Raji (cell line): Measurements from ENCODE around the gene A4GNT.
A peak's percentile ranks its signal among the peaks of the same experiment; 100 is the strongest.

Source experiments
- POLR2A ChIP-seq: IDR thresholded peaks from 2 replicates; pipeline ENCODE4 v1.6.1; 2011; ENCODE audit warnings: low read depth, low read length, control low read depth; ENCODE audit not compliant: insufficient read depth

Gene A4GNT

GRCh38 chr3:138132239-138132638 lies at the start of gene A4GNT:
A4GNT (minus strand) TSS chr3:138132390; CDS start chr3:138131256, 1,134 bp downstream.
- TF ChIP-seq POLR2A = no peak

GRCh38 chr3:138180375-138181029 lies 48.3 kb upstream of the A4GNT start:
- no peak for TF ChIP-seq POLR2A

- peak; percentile 96 for TF ChIP-seq POLR2A
Observed at GRCh38 chr3:138174421-138175131, 42.4 kb upstream of the A4GNT start, which contains the start of gene DBR1. DBR1 (minus strand) TSS chr3:138174921; CDS start chr3:138174795, 126 bp downstream.

GRCh38 chr3:138173769-138174420 lies 41.7 kb upstream of the A4GNT start:
- TF ChIP-seq POLR2A = no peak

- TF ChIP-seq POLR2A = no peak
Observed at GRCh38 chr3:138172625-138173024, 40.4 kb upstream of the A4GNT start.

DNA sequence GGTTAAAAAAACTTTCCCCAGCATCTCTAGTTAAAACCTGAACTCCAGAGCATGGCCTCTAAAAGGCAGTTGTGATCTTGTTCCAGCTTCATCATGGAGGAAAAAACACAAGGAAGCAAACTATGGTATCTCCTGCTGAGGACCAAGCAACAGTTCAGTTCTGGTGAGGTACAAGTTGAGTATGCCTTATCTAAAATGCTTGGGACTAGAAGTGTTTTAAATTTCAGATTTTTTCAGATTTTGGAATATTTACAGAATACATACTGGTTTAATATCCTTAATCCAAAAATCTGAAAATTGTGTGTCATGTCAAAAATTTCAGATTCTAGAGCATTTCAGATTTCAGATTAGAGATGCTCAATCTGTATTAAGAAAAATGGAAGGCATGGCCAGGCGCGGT lies 32.9 kb upstream of the A4GNT start:
- no peak for TF ChIP-seq POLR2A

DNA sequence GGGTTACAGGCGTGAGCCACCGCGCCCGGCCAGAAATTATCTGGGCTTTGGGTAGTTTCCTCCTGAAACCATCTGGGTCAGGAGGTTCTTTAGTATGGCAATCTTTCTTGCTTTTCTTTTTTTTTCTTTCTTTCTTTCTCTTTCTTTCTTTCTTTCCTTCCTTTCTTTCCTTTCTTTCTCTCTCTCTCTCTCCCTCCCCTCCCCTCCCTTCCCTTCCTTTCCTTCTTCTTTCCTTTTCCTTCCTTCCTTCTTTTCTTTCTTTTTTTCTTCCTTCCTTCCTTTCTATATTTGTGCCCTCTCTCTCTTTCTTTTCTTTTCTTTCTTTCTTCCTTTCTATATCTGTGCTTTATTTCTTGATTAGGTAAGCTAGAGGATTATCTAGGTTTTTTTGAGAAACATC lies 25.6 kb upstream of the A4GNT start:
- TF ChIP-seq POLR2A = no peak

- TF ChIP-seq POLR2A = no peak
Observed at GRCh38 chr3:138154534-138154933, 22.3 kb upstream of the A4GNT start.

DNA sequence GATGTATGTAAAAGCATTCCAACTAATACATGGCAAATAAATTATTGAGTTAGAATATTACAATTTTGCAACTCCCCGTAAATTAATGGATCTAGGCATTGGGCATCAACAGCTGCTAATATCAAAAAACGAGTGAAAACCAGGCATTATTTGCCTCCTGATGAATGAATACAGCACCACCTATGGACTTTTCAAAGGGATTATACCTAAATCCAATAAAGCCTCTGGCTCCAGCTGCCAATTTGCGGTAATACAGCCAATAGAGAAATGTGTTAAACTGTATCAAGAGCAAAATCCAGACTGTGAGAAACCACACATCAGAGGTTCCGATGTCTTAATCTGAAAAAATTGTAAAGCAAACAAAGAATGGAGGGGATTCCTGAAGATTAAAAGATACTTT lies 16.3 kb upstream of the A4GNT start:
- no peak for TF ChIP-seq POLR2A

GRCh38 chr3:138140940-138141339 lies 8.8 kb upstream of the A4GNT start:
- TF ChIP-seq POLR2A = no peak

GRCh38 chr3:138139691-138140090 lies 7.5 kb upstream of the A4GNT start:
- TF ChIP-seq POLR2A = no peak

- TF ChIP-seq POLR2A = no peak
Observed at GRCh38 chr3:138137861-138138260, 5.7 kb upstream of the A4GNT start.

- no peak for TF ChIP-seq POLR2A
Observed at GRCh38 chr3:138136201-138136600, 4.0 kb upstream of the A4GNT start.

DNA sequence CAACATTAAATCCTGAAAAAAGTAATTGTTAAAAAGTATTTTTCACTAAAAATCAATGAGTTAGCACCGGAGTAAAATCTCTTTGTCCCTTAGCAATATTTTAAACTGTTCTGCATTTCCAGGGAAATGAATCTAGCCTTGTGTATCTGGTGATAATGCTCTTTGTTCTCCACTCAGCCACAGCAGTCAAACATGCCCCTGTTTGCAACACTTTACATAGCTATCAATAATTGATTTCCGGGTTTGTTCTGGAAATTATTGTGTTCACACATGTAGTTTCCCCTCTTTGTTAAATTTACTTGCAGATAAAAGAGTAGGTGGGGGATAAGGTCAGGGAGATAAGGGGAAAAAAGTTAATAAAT lies 3.6 kb upstream of the A4GNT start:
- TF ChIP-seq POLR2A = no peak

DNA sequence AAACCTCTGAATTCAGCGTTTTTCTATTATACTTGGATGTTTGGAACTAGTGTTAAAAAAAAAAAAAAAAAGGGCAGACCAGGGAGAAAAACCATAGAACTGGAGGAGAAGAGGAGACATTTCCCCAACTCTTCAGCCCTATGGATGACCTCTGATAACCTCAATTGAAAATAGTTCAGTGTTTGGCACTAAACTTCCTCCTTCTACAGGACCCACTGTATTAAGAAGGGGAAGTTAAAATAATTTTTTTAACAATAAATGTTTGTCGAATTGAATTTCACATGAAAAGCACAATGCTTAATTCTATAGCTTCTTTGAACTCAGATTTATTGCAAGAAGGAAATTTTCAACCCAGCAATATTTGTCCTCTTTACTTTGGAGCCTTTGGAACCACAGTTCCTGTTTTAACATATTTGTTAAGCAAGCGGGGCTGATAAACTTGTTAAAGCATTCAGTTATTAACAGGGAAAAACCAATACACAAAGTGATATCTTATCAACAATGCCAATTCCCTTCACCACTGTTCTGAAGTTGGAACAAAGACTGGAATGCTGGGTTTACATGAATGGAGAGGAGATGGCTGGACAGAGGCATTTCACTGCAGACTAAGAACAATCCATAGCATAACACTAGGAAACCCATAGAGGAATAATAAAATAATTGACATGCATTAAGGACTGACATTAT lies 3.1 kb upstream of the A4GNT start:
- no peak for TF ChIP-seq POLR2A
